ENCODE measurements around the gene MED27. TPM values are rescaled to one million over a fixed set of nuclear protein-coding genes. Genes with fewer than 3 reads are reported as not detected.

Gene MED27
- polyA plus RNA-seq, 3 donors: 23.4 to 24.5 (median 23.6) TPM

DNA sequence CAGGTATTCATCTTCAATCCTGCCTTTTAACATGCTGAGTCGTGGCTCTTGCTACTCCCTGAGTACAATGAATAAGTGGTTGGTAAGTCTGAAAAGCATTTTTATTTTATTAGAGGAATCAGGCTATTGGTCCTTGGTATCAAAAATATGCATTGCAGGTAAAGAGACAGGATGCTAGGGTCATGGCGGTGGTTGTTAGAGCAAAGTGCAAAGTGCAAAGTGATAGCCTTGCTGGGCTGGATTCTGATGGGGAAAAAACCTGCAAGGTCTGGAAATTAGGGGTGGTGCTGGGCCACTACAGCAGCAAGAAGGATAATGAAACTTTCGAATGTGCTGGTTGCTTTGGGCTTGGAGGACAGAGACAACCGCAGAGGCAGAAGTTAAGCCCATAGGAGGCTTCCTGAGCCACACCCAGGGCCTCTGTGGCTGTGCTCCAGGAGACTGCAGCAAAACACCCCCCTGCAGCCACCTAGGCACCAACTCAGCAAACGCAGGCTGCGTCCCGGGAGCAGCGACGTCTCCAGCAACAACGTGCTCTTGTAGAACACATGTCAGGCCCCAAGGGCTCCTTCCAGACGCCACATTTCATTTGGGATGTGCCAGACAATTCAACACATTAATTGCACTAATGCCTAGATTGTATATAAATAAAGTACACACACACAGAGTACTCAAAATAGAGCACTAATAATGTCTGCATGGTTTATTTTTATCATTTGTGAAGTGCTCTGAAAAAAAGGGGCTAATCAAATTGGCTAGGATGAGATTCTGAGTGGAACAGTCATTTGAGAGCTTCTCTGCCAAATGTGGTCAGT, 190.0 kb downstream of the MED27 start:
- no peak for DNase-seq (ENCODE audit: low read depth in 3 of 3, low spot score in 2 of 3)

DNA sequence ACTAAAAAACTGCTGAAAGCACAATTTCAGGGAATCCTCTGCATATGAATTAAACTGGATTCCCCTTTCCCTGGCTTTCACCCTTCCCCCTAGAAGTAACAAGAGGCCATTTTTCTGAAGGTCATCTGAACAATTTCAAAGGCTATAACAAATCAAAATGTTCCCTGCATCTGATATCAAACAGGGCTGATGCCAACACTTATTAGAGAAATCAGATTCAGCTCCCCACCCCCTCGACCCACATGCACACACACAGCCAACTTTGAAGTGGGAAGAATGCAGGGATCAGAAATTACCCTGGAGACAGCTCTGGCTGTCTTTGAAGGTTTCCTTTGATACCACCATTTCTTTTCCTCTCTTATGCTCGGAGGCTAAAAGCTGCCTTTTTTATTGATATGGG, 190.7 kb downstream of the MED27 start:
- no peak for DNase-seq (ENCODE audit: low read depth in 3 of 3, low spot score in 2 of 3)

DNA sequence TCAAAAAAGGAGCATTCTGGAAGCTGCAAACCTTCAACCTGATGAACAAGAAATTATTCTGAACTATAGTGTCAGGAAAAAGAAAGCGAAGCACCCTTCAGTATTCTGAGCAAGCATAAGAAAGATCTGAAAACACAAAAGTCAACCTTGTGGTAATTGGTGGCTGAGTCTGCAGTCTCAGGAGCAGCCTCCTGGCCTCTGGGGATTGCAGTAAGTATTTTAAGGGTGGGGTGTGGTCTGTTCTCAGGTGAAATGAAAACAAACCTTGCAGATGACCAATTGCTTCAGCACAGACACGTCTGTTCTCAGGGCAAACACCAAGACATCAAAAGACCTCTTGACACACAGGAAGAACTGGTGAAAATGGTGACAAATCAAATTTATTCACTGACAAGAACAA, 192.0 kb downstream of the MED27 start:
- DNase-seq (ENCODE audit: low read depth in 3 of 3, low spot score in 2 of 3): no peak

DNA sequence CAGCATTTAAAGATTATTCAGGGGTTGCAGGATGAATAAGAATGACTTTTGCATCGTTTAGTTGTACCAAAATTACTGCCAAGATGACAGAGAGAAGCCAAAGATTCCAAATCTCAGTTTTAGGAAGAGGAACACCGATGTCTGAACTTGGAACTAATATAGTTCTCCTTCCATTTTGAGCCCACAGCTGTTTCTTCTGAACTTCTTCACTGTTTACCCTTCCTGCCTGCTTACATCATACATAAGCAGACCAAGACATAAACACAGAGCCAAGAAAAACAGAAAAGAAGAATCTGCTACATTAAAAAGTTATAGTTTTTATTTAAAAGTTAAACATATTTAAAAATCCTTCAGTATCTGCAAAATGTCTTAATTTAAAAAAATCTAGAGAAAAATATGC, 192.8 kb downstream of the MED27 start:
- DNase-seq (ENCODE audit: low read depth in 3 of 3, low spot score in 2 of 3): no peak

DNA sequence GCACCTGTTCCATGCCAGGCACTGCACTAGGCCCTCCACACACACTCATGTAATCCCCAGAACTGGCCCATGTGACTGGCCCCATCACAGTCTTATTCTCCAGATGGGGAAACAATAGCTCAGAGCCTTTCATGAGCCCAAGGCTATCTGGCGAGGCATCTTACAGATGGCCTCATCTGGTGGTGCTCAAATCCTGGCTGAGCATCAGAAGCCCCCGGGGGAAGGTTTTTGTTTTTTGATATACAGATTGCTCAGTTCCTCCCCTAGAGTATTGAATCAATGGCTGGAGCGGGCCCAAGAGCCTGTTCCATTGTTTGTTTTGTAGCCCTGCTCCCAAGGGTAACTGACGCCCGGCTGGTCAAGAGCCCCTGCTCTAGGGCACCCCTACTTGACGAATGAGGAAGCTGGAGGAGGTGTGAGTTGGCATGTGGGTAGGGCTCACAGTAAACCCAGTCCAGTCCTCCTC, 194.5 kb downstream of the MED27 start:
- no peak for DNase-seq (ENCODE audit: low read depth in 3 of 3, low spot score in 2 of 3)

DNA sequence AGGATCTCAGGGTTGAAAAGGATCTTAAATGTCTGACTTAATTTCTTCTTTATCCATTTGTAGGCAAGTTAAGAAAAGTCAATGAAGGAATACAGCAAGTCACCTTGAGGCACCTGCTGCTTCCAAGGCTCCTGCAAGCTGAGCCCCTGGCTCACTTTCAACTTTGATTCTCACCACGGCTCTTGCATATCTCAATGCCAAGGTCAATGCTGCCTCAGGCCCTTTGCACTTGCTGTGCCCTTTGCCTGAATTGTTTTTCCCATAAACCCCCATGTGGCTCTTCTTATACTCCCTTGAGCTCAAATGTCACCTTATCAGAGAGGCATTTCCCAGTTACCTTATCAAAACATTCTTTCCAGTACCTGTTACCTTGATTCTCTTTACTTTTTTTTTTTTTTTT, 195.4 kb downstream of the MED27 start:
- no peak for DNase-seq (ENCODE audit: low read depth in 3 of 3, low spot score in 2 of 3)

DNA sequence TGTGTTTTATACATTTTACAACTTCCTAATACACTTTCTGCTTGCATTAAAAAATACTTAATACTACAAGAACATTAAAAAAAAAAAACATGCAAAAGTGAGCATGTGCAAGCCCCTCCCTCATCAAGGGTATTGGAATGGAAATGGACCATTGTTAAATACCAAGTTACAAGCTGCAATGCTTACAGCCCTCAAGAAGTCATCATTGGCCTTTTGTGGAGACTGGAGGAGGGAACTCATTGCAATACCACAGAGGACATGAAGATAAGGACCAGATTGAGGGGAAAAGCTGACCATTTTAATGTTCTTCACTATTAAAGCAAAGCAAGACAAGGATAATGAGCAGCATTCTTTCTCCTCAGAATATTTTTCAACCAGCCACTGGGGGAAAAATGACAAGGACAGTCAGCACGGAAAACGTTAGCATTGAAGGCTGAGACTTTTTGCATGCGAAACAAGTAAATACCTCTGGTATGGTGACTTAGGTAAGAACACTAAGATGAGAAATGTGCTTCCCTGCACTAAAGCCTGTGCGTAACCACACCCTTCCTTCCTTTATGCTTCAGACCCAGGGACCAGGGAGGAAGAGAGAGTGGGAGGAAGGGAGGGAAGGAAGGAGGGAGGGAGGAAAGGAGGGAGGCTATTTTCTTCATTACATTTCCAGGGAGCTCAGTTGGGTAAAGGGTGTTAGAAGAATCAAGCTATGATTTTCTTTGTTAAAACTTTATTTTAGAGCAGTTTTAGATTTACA, 198.7 kb downstream of the MED27 start:
- no peak for DNase-seq (ENCODE audit: low read depth in 3 of 3, low spot score in 2 of 3)

DNA sequence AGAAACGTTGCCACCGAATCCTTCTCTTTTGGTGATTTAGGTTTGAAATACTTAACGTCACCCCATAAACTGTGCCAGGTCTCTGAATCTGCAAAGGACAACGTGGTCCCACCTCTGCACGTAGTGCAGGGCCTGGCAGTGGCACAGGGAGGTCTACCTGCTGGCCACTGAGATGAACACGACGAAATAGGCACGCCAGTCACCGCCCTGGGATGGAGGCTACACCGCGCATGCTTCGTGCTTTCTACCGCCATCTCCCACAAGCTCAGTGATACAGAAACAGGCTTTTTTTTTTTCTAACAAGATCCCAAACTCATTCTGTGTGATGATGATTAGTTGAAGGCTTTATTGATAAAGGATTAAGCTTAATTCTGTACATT, 199.8 kb downstream of the MED27 start:
- DNase-seq (ENCODE audit: low read depth in 3 of 3, low spot score in 2 of 3): no peak

DNA sequence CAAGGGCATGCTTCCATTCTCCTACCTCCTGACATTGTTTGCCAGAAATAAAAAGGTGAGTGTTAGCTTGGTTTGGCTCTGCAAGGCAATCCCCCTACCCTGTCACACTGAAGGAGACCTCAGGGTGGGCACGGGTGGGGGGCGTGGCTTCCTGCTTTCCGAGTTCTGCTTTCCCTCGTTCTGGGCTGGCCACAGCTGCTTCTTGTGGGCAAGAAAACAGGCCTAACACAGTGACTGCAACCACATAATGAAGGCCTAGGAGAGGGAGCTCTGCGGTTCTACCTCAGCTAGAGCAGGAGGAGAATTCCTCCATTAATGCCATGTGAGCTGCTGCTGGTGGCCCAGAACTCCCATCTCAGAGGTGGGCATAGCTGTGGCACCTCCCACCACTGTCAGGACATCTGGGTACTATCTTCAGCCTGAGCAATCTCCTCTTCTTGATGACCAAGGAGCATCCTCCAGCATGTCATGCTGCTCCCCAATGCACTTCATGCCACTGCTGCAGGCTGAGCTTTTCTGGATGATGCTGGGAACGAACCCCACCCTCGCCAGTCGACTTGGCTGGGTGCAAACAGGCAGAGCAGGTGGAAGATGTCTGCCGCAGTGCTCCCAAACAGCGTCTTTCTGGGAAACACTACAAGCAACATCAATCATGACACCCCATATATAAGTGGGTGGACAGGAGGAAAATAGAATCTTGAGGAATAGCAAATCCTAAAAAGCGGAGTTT, 200.3 kb downstream of the MED27 start:
- DNase-seq (ENCODE audit: low read depth in 3 of 3, low spot score in 2 of 3): no peak

DNA sequence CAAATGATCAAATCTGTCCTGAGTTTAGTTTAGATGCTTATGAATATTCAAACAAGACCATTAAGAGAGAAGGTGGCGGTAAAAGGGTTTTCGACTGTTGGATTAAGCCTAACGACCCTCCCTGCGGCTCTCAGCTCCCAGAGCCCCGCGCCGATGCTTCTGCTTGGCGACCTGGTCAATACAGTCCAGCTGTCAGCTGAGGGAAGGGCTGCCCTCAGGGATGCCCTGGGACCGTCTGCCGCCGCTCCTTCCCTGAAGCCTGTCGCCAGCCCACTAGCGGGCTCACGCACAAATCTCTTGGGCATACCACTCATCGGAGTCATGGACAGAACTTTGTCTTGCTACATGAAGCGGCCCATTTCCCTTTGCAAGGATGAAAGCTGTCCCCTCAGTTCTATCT, 203.2 kb downstream of the MED27 start:
- no peak for DNase-seq (ENCODE audit: low read depth in 3 of 3, low spot score in 2 of 3)

DNA sequence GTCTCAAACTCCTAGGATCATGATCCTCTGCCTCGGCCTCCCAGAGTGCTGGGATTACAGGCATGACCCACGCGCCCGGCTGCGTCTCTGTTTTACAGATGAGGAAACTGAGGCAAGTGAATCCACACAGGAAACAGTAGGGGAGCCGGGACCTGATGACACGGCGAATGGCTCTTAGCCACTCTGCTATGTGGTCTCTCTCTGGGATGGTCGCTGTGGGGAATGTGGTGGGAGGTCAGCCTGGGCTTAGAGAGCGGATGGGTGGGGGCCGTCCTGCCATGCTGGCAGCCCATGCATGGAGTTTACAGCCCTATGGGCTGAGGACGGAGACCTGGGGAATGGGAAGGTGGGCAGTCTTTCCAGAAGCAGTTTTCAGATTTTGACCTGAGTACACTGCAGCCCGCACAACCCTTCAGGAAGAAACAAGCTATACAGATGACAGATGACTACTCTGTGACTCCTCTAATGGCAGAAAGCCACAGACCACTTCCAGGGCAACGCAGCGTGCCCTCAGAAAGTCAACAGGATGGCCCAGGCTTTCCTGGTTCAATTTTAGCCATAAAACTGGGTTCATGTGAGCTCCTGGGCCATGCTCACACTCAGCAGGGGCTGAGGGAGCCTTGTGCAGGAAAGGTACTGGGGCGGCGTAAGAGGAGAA, 203.7 kb downstream of the MED27 start:
- no peak for DNase-seq (ENCODE audit: low read depth in 3 of 3, low spot score in 2 of 3)

DNA sequence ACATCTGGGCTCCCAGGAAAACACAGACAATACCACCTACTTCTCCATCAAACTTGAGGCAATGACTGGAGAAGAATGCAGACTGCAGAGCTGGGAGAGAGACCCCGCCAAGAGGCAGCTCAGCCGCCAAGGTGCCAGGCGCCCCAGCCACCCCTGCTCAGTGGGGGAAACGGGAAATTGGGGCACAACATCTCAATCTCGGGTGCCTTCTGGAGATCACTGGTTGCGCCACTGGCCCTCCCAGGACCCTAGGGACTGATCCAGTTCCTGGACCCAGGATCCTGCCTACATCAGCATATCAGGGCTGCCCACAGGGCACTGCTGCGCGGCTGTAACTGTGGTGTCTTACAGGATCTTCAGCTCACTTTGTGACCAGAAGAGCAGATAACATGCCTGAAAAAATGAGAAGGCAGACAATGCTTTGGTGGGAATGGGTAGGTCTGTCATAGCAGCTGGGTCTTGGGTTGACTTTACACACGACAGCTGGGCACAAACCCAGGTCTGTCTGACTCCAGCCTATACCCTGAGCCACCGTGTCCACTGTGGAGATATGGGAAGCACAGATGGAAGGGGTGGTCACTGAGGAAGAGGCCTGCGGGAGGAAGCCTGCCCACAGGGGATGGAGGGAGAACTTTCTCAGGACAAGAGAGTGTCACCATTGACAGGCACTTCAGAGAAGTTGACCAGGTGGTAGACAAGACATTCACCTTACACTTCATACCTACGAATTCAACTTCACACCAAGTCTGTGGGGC, 204.6 kb downstream of the MED27 start:
- DNase-seq (ENCODE audit: low read depth in 3 of 3, low spot score in 2 of 3): no peak

DNA sequence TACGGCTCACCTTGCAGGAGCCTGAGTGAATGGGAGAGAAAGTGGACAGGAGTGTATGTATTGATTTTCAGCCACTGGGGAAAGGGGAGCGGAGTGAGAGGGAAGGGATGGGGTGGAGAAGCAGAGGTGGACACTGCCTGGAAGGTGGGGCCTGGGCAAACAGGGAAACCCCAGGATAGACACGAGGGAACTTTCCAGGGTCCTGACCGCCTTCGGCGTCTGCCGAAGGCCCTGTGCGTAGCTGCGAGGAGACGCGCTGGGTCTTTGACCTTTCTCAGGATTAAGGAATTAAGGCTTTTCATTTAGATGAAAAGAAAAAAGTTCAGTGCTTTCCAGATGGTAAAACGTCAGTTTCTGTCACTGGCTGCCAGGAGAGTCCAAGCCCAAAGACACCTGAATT, 205.2 kb downstream of the MED27 start:
- no peak for DNase-seq (ENCODE audit: low read depth in 3 of 3, low spot score in 2 of 3)

DNA sequence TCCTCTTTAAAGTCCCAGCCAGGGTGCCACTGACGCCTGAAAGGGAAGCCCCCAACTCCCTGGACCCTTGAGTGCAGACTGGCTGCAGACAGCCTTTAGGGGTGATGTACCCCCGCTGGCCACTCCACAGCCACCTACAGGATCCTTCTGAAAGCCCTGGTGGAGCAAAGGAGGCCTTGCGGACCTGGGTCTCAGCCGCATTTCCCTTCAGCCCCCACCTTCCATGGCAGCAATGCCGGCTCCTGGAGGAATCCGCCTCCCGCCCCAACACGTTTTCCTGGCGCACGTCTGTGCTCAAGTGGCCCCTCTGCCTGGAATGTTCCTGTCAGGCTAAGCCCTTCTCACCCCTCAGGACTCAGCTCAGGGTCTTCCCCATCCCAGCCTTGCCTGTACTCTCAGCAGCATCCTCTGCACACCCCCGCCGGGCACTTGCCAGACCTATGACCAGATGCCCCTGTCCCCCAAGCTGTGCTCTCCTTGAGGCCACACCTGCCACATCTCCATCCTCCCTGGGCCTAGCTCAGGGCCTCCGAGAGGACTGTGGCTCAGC, 205.7 kb downstream of the MED27 start:
- no peak for DNase-seq (ENCODE audit: low read depth in 3 of 3, low spot score in 2 of 3)

DNA sequence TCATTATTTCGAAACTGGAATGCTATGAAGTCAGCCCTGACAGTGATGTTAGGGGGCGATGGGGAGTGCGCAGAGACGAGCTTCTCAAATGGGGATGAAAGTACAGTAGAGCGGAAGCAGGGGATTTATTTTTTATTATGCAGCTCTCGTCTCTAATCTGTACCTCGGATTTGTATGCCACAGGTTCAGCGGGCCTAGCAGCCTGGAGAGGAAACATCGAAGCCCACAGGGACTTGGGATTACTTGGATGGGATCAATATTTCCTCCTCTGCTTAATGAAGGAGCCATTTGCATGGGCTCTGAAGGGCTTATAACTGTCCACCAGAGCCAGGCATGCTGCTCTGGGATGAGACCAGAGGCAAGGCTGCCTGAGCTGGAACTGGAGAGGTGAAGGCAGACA, 206.3 kb downstream of the MED27 start:
- DNase-seq (ENCODE audit: low read depth in 3 of 3, low spot score in 2 of 3): no peak

DNA sequence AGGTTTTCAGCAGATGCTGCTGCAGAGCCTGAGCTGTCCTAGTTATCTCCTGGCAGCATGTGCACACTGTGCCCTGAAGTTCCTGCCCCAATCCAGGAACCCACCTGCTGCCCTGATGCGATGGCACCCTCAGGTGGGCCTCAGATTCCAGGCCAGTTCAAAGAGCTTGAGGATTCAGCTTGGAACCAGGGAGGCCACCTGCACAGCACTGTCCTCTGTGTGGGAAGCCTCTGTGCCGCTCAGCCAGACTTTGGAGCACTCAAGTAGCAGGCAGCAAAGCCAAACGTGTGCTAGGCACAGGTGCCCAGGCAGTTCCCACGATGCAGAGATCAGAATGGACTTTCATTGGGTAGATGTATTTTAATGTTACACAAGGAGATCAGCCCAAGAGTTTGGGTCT, 207.0 kb downstream of the MED27 start:
- no peak for DNase-seq (ENCODE audit: low read depth in 3 of 3, low spot score in 2 of 3)

DNA sequence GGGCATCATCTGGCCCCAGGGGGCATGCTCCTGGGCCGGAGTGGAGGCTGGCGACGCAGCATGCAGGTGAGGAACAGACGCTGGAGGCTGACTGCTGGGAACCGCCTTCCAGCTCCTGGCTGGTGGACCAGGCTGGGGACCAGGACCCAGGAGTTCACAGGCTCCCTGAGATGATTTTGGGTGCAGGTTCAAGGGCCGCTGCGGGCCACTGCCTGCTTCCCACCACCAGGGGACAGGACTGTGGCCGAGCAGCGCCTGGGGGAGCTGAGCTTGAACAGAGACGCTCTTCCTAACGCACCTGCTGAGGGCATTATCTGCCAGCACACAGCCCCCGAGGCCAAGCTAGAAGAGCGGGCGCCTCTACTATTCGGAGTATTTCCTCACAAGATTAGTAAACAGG, 207.7 kb downstream of the MED27 start:
- no peak for DNase-seq (ENCODE audit: low read depth in 3 of 3, low spot score in 2 of 3)

DNA sequence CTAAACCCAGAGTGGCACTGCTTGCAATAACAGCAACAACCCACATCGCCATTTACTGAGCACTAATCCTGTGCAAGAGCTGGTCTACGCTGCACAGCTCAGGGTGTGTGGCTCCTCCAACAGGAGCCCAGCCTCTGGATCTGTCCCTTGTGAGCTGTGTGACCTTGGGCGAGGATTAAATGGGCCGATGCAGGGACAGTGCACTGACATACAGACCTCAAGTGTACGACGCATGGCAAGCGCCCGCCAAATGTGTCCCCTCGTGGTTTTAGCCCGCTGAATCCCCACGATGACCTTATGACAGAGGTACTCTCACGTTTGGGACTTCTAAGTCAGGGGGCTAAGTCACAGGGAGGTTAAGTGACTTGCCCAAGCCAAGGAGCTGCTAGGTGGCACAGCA, 209.5 kb downstream of the MED27 start:
- DNase-seq (ENCODE audit: low read depth in 3 of 3, low spot score in 2 of 3): no peak

DNA sequence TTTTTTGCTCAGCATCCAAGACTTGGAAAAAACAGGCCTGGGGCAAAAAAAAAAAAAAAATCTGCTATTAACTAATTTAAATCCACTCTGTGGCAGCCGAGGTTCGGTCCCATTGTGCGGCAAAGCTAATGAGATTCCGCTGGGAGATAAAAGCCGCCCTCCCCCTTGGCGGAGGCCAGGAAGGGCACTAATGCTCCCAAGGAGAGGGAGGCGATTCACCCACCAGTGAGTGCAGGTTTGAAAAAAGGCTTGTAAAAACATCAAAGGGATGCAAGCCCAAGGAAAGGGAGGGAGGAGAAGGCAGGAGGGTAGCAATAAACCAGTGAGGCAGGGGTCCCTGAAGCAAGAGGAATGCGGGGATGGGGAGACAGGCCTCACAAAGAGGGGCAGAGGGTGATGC, 210.3 kb downstream of the MED27 start:
- no peak for DNase-seq (ENCODE audit: low read depth in 3 of 3, low spot score in 2 of 3)

DNA sequence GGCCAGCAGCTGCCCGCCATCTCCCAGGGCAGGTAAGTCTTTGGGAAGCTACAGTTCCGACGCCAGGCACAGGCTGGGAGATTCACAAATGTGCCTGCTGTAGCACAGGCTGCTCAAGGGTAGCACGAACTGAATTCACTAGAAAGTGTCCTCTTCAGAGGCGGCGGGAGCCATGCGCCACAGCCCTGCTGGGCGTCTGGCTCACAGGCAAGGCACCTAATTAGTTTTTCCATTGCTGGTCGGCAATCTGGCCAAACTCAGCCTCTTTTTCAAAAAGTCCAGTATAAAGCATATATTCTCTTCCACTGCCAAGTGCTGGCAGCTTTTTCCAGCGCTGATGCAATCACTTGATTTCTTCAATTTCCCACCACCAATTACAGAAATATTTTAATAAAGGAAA, 210.9 kb downstream of the MED27 start:
- DNase-seq (ENCODE audit: low read depth in 3 of 3, low spot score in 2 of 3): no peak

Data from right renal cortex interstitium (tissue), 3 donors.